Parathyroid adenoma (tissue), 2 donors: ENCODE data around the gene UPP2.

Experiments
- H2AFZ ChIP-seq: fragments of 300-600 bp; sonication (generic); one replicate; pipeline ENCODE4 v1.7.0; 2017; ENCODE audit warnings: antibody characterized with exemption, mild to moderate bottlenecking
- H3K27ac ChIP-seq: fragments of 300-600 bp; sonication (generic); one replicate; pipeline ENCODE4 v1.7.0; 2017
- H3K27me3 ChIP-seq: fragments of 300-600 bp; sonication (generic); one replicate; pipeline ENCODE4 v1.7.0; 2017; ENCODE audit warnings: low read length; ENCODE audit not compliant: control insufficient read depth, insufficient read depth
- H3K36me3 ChIP-seq: fragments of 300-600 bp; sonication (generic); one replicate; pipeline ENCODE4 v1.7.0; 2017; ENCODE audit warnings: low read length; ENCODE audit not compliant: control insufficient read depth, insufficient read depth
- H3K4me1 ChIP-seq: fragments of 300-600 bp; sonication (generic); one replicate; pipeline ENCODE4 v1.7.0; 2017; ENCODE audit warnings: control low read depth
- H3K4me2 ChIP-seq: fragments of 300-600 bp; sonication (generic); one replicate; pipeline ENCODE4 v1.7.0; 2017; ENCODE audit warnings: low read length
- H3K4me3 ChIP-seq: fragments of 300-600 bp; sonication (generic); one replicate; pipeline ENCODE4 v1.7.0; 2017; ENCODE audit warnings: low read depth, low read length
- H3K79me2 ChIP-seq: fragments of 300-600 bp; sonication (generic); one replicate; pipeline ENCODE4 v1.7.0; 2017; ENCODE audit warnings: control low read depth
- H3K9ac ChIP-seq: fragments of 300-600 bp; sonication (generic); one replicate; pipeline ENCODE4 v1.7.0; 2017; ENCODE audit warnings: mild to moderate bottlenecking
- H3K9me3 ChIP-seq: fragments of 300-600 bp; sonication (generic); one replicate; pipeline ENCODE4 v1.7.0; 2017; ENCODE audit warnings: low read length; ENCODE audit not compliant: control insufficient read depth
- CTCF ChIP-seq: fragments of 300-600 bp; sonication (generic); IDR thresholded peaks from one replicate; pipeline ENCODE4 v1.7.0; 2017; ENCODE audit warnings: antibody characterized with exemption, mild to moderate bottlenecking
- donor health status: primary hyperparathyroidism.

Gene UPP2

GRCh38 chr2:158095269-158095668 is 6.4 kb upstream of the UPP2 start:
- Histone ChIP-seq H3K27me3 (no peaks in the 10 kb centered on the region), H3K27ac (no peak overlapping the region), H3K9ac (no peak overlapping the region), H3K4me2 (no peak overlapping the region), H3K36me3 (no peaks in the 10 kb centered on the region), H3K9me3 (no peaks in the 10 kb centered on the region), H2AFZ (no peak overlapping the region), H3K4me1 (no peaks in the 10 kb centered on the region), H3K79me2 (no peaks in the 10 kb centered on the region), H3K4me3 (no peak overlapping the region)
- no peak for TF ChIP-seq CTCF

DNA sequence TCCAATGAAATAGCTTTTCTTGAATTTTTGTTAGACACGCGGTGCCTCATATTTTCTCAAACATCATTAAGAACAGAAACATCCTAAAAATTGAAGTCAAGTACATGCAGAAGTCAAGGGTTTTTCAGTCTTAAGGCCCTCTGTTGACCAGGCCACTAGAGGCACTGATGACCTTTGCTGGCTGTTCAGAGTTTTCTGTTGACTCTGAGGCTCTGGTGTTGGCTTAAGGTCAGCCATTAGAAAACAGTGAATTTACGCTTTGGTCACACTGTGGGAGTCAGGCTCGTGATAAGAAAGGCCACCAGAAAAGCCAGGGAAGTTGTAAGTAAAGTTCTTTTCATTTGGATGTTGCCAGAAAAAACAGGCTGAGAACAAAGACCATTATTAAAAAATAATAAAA is 5.8 kb upstream of the UPP2 start:
- no peak overlapping the region for H2AFZ ChIP-seq
- H3K4me3 ChIP-seq: no peak overlapping the region
- no peak overlapping the region for H3K27ac ChIP-seq
- H3K79me2 ChIP-seq: no peaks in the 10 kb centered on the region
- no peaks in the 10 kb centered on the region for H3K4me1 ChIP-seq
- H3K4me2 ChIP-seq: no peak overlapping the region
- no peaks in the 10 kb centered on the region for H3K36me3 ChIP-seq
- H3K9me3 ChIP-seq: no peaks in the 10 kb centered on the region
- TF ChIP-seq CTCF: no peak
- no peaks in the 10 kb centered on the region for H3K27me3 ChIP-seq
- H3K9ac ChIP-seq: no peak overlapping the region

DNA sequence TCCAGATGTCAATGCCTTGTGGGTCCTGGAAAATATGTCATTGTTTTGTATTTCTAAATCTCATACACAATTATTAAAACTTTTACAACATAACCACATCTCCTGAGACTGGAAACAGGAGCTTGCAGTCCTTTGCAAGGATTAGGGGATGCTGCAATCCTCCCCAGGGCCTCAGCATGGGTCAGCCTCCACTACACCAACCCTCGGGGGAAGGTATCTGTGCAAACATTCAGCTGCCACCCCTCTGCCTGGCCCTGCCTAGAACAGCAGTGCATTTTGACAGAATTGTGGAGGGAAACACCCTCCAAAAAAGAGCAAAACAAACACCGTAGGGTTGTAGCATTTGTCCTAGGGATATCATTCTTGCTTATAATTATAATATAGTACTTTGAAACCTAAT is 4.2 kb upstream of the UPP2 start:
- Histone ChIP-seq H3K4me1 (no peaks in the 10 kb centered on the region), H3K4me2 (no peak overlapping the region), H3K9me3 (no peaks in the 10 kb centered on the region), H3K27ac (no peak overlapping the region), H3K9ac (no peak overlapping the region), H3K27me3 (no peaks in the 10 kb centered on the region), H3K36me3 (no peaks in the 10 kb centered on the region), H3K4me3 (no peak overlapping the region), H3K79me2 (no peaks in the 10 kb centered on the region), H2AFZ (no peak overlapping the region)
- no peak for TF ChIP-seq CTCF

GRCh38 chr2:158098178-158098577 is 3.5 kb upstream of the UPP2 start:
- H2AFZ ChIP-seq: no peak overlapping the region
- no peaks in the 10 kb centered on the region for H3K36me3 ChIP-seq
- H3K79me2 ChIP-seq: no peaks in the 10 kb centered on the region
- no peak overlapping the region for H3K4me2 ChIP-seq
- H3K4me1 ChIP-seq: no peaks in the 10 kb centered on the region
- H3K27me3 ChIP-seq: no peaks in the 10 kb centered on the region
- no peak overlapping the region for H3K27ac ChIP-seq
- no peak for TF ChIP-seq CTCF
- H3K4me3 ChIP-seq: no peak overlapping the region
- no peak overlapping the region for H3K9ac ChIP-seq
- H3K9me3 ChIP-seq: no peaks in the 10 kb centered on the region

DNA sequence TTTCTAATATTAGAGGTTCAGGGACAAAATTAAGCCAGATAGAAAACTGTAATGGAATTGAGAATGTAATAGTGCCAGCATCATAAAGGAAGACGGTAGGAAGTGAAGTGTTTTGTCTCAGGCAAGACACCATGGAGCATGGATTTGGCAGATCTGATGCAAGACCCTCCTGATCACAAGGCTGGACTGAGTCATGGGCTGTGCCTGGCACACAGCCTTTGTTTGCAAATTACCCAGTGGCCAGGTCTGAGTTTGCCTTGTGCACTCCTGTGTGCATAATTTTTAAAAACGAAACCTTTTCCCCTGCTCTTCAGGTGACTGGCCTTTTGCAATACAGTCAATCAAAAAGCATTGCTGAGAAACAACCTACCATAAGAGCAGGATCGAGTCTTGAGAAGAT is 2.0 kb upstream of the UPP2 start:
- H3K9me3 ChIP-seq: no peaks in the 10 kb centered on the region
- H3K27me3 ChIP-seq: no peaks in the 10 kb centered on the region
- H3K4me3 ChIP-seq: no peak overlapping the region
- no peaks in the 10 kb centered on the region for H3K4me1 ChIP-seq
- no peaks in the 10 kb centered on the region for H3K79me2 ChIP-seq
- H3K27ac ChIP-seq: no peak overlapping the region
- TF ChIP-seq CTCF: no peak
- H3K36me3 ChIP-seq: no peaks in the 10 kb centered on the region
- no peak overlapping the region for H3K9ac ChIP-seq
- no peak overlapping the region for H3K4me2 ChIP-seq
- H2AFZ ChIP-seq: no peak overlapping the region
